PFSK-1 (cell line): Measurements from ENCODE around the gene HSDL2.

ENCODE experiments used
- FOXP2 ChIP-seq: optimal IDR thresholded peaks from 2 replicates; pipeline ENCODE3; 2011; ENCODE audit warnings: borderline replicate concordance, control low read depth, inconsistent platforms; ENCODE audit not compliant: insufficient read depth; ENCODE audit errors: extremely low read length, extremely low read depth
- POLR2AphosphoS5 ChIP-seq: IDR thresholded peaks from 2 replicates; pipeline ENCODE4 v1.6.1; 2012; ENCODE audit warnings: low read depth, mild to moderate bottlenecking, control low read depth, low read length, moderate library complexity
- REST ChIP-seq, 2 experiments: IDR thresholded peaks; 2 replicates each; pipeline versions ENCODE4 v1.6.1 to v1.8.0; 2011 to 2012; ENCODE audit warnings: low read depth in 2 of 2, low read length in 2 of 2, control low read depth in 1 of 2, inconsistent platforms in 1 of 2, mild to moderate bottlenecking in 1 of 2, moderate library complexity in 1 of 2; ENCODE audit not compliant: insufficient read depth in 1 of 2
- SIN3A ChIP-seq: IDR thresholded peaks from 2 replicates; pipeline ENCODE4 v1.6.1; 2012; ENCODE audit warnings: mild to moderate bottlenecking, low read length, moderate library complexity, borderline replicate concordance; ENCODE audit not compliant: insufficient read depth
- TAF1 ChIP-seq: IDR thresholded peaks from 2 replicates; pipeline ENCODE4 v1.6.1; 2012; ENCODE audit warnings: low read length, control low read depth, borderline replicate concordance; ENCODE audit not compliant: insufficient read depth

The HSDL2 gene

DNA sequence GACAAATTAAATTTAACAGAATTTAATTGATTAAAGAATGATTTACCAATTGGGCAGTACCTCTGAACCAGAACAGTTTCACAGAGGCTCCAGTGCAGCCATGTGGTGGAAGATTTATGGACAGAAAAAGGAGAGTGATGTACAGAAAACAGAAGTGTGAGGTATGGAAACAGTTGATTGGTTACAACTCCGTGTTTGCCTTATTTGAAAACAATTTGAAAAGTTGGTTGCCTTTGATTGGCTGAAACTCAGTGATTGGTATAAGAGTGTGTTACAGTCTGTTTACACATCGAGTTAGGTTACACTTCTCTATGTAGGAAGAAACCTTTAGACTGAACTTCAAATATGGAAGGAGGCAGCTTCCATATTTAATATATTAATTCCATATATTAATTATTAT is 136.9 kb downstream of the HSDL2 start:
- no peak for TF ChIP-seq POLR2AphosphoS5
- TF ChIP-seq FOXP2, result no peak
- no peak for TF ChIP-seq SIN3A
- no peak for TF ChIP-seq TAF1
- TF ChIP-seq REST (IDR thresholded peaks at IDR 0.05; ENCODE audit: insufficient read depth in 1 of 2, low read depth in 2 of 2, low read length in 2 of 2), result no peak

DNA sequence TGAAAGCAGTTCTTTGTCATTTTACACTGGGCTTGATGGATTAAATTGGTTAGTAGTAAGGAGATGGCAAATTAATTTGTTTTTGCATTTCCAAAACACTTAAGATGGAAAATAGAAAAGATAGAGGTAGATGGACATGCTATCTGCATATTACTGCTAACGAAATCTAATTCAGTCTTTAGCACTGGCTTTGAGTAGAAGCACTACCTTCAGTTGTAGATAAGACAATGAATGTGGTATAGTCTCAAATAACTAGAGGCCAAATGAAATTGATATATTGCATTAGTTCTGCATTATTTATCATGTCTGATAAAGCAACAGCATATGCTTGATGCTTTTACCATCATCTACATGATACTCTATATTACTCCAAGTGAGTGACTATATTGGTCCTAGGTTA is 140.2 kb downstream of the HSDL2 start:
- TF ChIP-seq TAF1 (no peak), REST (IDR thresholded peaks at IDR 0.05; ENCODE audit: insufficient read depth in 1 of 2, low read depth in 2 of 2, low read length in 2 of 2) (no peak), FOXP2 (no peak), SIN3A (no peak), POLR2AphosphoS5 (no peak)

- TF ChIP-seq SIN3A (no peak), POLR2AphosphoS5 (no peak), TAF1 (no peak), FOXP2 (no peak), REST (IDR thresholded peaks at IDR 0.05; ENCODE audit: insufficient read depth in 1 of 2, low read depth in 2 of 2, low read length in 2 of 2) (no peak)
These were observed 140.7 kb downstream of the HSDL2 start for GRCh38 chr9:112520656-112521055.
